Measurements from ENCODE around the gene BMP6. TPM values are rescaled to one million over a fixed set of nuclear protein-coding genes. Genes with fewer than 3 reads are reported as not detected.

The BMP6 gene
- total RNA-seq, 1 donor: 0.72 TPM

- no peak for DNase-seq (ENCODE audit: insufficient read length, low spot score, missing footprints)
- Histone ChIP-seq H3K27me3 (ENCODE audit: insufficient read depth, low read length) (peaks cover 3% of the 10 kb centered on the region), H3K27ac (ENCODE audit: low read depth, low read length) (no peak overlapping the region), H3K4me3 (ENCODE audit: insufficient read depth, low read length) (no peak overlapping the region), H3K4me1 (ENCODE audit: insufficient read depth, low read length) (peaks cover 8% of the 10 kb centered on the region), H3K4me2 (ENCODE audit: insufficient read depth, low read length) (no peak overlapping the region), H3K9me3 (ENCODE audit: low read depth, low read length) (no peaks in the 10 kb centered on the region), H3K36me3 (ENCODE audit: insufficient read depth, low read length) (no peaks in the 10 kb centered on the region), H4K20me1 (ENCODE audit: insufficient read depth, low read length) (no peaks in the 10 kb centered on the region), H2AFZ (ENCODE audit: low read length) (no peak overlapping the region), H3K79me2 (ENCODE audit: insufficient read depth, low read length) (no peaks in the 10 kb centered on the region)
- no peak for TF ChIP-seq CTCF (IDR thresholded peaks at IDR 0.05; ENCODE audit: extremely low read depth, low read depth, low read length)
Observed at GRCh38 chr6:7921632-7922092, 195.8 kb downstream of the BMP6 start.

GRCh38 chr6:7922596-7922995 is 196.7 kb downstream of the BMP6 start:
- peaks cover 3% of the 10 kb centered on the region for H3K27me3 ChIP-seq (ENCODE audit: insufficient read depth, low read length)
- no peaks in the 10 kb centered on the region for H4K20me1 ChIP-seq (ENCODE audit: insufficient read depth, low read length)
- H2AFZ ChIP-seq (ENCODE audit: low read length): no peak overlapping the region
- DNase-seq (ENCODE audit: insufficient read length, low spot score, missing footprints): no peak
- H3K4me3 ChIP-seq (ENCODE audit: insufficient read depth, low read length): no peak overlapping the region
- H3K4me1 ChIP-seq (ENCODE audit: insufficient read depth, low read length): peaks cover 8% of the 10 kb centered on the region
- no peaks in the 10 kb centered on the region for H3K79me2 ChIP-seq (ENCODE audit: insufficient read depth, low read length)
- no peak overlapping the region for H3K4me2 ChIP-seq (ENCODE audit: insufficient read depth, low read length)
- TF ChIP-seq CTCF (IDR thresholded peaks at IDR 0.05; ENCODE audit: extremely low read depth, low read depth, low read length): no peak
- H3K36me3 ChIP-seq (ENCODE audit: insufficient read depth, low read length): no peaks in the 10 kb centered on the region
- no peak overlapping the region for H3K27ac ChIP-seq (ENCODE audit: low read depth, low read length)
- H3K9me3 ChIP-seq (ENCODE audit: low read depth, low read length): no peaks in the 10 kb centered on the region

- Histone ChIP-seq H3K9me3 (ENCODE audit: low read depth, low read length) (no peaks in the 10 kb centered on the region), H3K27me3 (ENCODE audit: insufficient read depth, low read length) (peaks cover 3% of the 10 kb centered on the region), H3K79me2 (ENCODE audit: insufficient read depth, low read length) (no peaks in the 10 kb centered on the region), H3K4me2 (ENCODE audit: insufficient read depth, low read length) (no peak overlapping the region), H4K20me1 (ENCODE audit: insufficient read depth, low read length) (no peaks in the 10 kb centered on the region), H3K4me3 (ENCODE audit: insufficient read depth, low read length) (no peak overlapping the region), H3K4me1 (ENCODE audit: insufficient read depth, low read length) (peaks cover 6% of the 10 kb centered on the region), H3K36me3 (ENCODE audit: insufficient read depth, low read length) (no peaks in the 10 kb centered on the region), H2AFZ (ENCODE audit: low read length) (no peak overlapping the region), H3K27ac (ENCODE audit: low read depth, low read length) (no peak overlapping the region)
- TF ChIP-seq CTCF (IDR thresholded peaks at IDR 0.05; ENCODE audit: extremely low read depth, low read depth, low read length): no peak
- DNase-seq (ENCODE audit: insufficient read length, low spot score, missing footprints): no peak
Observed at GRCh38 chr6:7924867-7925266, 199.0 kb downstream of the BMP6 start.

Other genes with a start within 250 kb of the BMP6 start
- 84.0 and 119 TPM in 2 replicates for gene DSP, start 184.4 kb upstream of the BMP6 start, total RNA-seq
- 15.9 and 19.7 TPM in 2 replicates for gene SNRNP48, start 135.9 kb upstream of the BMP6 start, total RNA-seq
- gene TXNDC5, start 184.7 kb downstream of the BMP6 start, total RNA-seq: 189 and 344 TPM in 2 replicates

All from osteoblast (primary cell).